Activated CD4-positive, alpha-beta T cell treated with anti-CD3 and anti-CD28 coated beads, Interleukin-2, amount 50 U/mL, for 16 hours (primary cell): ENCODE measurements around the gene MCM10.
"Not testable (repeated sequence)": the region's sequence is repeated elsewhere in the genome, so short reads cannot be mapped to it uniquely, and the experiment has no call there.

Experiments
- DNase-seq: peaks from one replicate; pipeline ENCODE4 v3.0.0-alpha.2; 2020

MCM10 gene

GRCh38 chr10:13160934-13161856, at the start of gene MCM10:
Gene MCM10 (plus strand): TSS chr10:13161558. CDS start chr10:13164203, 2,645 bp downstream.
- DNase-seq: peak; percentile 100

GRCh38 chr10:13113544-13113943, 47.8 kb upstream of the MCM10 start:
- DNase-seq: no peak

GRCh38 chr10:13115832-13116803, 45.2 kb upstream of the MCM10 start:
- peak; percentile 35 for DNase-seq

GRCh38 chr10:13117841-13118783, 43.2 kb upstream of the MCM10 start:
- DNase-seq: no peak

- no peak for DNase-seq
Observed at GRCh38 chr10:13118784-13119410, 42.5 kb upstream of the MCM10 start.

- DNase-seq: no peak
Observed at GRCh38 chr10:13120786-13121499, 40.4 kb upstream of the MCM10 start.

- DNase-seq: no peak
Observed at GRCh38 chr10:13121500-13121854, 39.9 kb upstream of the MCM10 start.

- DNase-seq: no peak
Observed at GRCh38 chr10:13136651-13137050, 24.7 kb upstream of the MCM10 start.

- DNase-seq: no peak
Observed at GRCh38 chr10:13139150-13139549, 22.2 kb upstream of the MCM10 start.

- no peak for DNase-seq
Observed at GRCh38 chr10:13139676-13140075, 21.7 kb upstream of the MCM10 start.

GRCh38 chr10:13140627-13141190, 20.6 kb upstream of the MCM10 start:
- no peak for DNase-seq

GRCh38 chr10:13143766-13144165, 17.6 kb upstream of the MCM10 start:
- DNase-seq: no peak

- no peak for DNase-seq
Observed at GRCh38 chr10:13144814-13145213, 16.5 kb upstream of the MCM10 start.

GRCh38 chr10:13146379-13146778, 15.0 kb upstream of the MCM10 start:
- DNase-seq: no peak

- no peak for DNase-seq
Observed at GRCh38 chr10:13147161-13147560, 14.2 kb upstream of the MCM10 start.

GRCh38 chr10:13152296-13152695, 9.1 kb upstream of the MCM10 start:
- no peak for DNase-seq

GRCh38 chr10:13155860-13156259, 5.5 kb upstream of the MCM10 start:
- DNase-seq: not testable (repeated sequence)

- no peak for DNase-seq
Observed at GRCh38 chr10:13158401-13158800, 3.0 kb upstream of the MCM10 start.

- peak; percentile 23 for DNase-seq
Observed at GRCh38 chr10:13161857-13162271, 506 bp downstream of the MCM10 start.

- no peak for DNase-seq
Observed at GRCh38 chr10:13163859-13164258, 2.5 kb downstream of the MCM10 start.

- no peak for DNase-seq
Observed at GRCh38 chr10:13165177-13165576, 3.8 kb downstream of the MCM10 start.
